Mammary epithelial cell (primary cell): Measurements from ENCODE around the gene FHDC1.

Source experiments
- EZH2 ChIP-seq: IDR thresholded peaks from 2 replicates; pipeline ENCODE4 v1.6.1; 2012; ENCODE audit warnings: low read length, inconsistent platforms, borderline replicate concordance
- TF ChIP-seq, protein P1 (sequence below), 2 donors: IDR thresholded peaks in 1 of 2; conservative IDR thresholded peaks in 1 of 2; 2 replicates each; pipeline ENCODE4 v1.5.1; 2011 to 2012; ENCODE audit warnings: inconsistent platforms in 2 of 2, low read length in 2 of 2, mild to moderate bottlenecking in 2 of 2, control low read depth in 1 of 2, low read depth in 1 of 2; ENCODE audit not compliant: insufficient read depth in 1 of 2; ENCODE audit errors: extremely low read depth in 1 of 2

DNA sequence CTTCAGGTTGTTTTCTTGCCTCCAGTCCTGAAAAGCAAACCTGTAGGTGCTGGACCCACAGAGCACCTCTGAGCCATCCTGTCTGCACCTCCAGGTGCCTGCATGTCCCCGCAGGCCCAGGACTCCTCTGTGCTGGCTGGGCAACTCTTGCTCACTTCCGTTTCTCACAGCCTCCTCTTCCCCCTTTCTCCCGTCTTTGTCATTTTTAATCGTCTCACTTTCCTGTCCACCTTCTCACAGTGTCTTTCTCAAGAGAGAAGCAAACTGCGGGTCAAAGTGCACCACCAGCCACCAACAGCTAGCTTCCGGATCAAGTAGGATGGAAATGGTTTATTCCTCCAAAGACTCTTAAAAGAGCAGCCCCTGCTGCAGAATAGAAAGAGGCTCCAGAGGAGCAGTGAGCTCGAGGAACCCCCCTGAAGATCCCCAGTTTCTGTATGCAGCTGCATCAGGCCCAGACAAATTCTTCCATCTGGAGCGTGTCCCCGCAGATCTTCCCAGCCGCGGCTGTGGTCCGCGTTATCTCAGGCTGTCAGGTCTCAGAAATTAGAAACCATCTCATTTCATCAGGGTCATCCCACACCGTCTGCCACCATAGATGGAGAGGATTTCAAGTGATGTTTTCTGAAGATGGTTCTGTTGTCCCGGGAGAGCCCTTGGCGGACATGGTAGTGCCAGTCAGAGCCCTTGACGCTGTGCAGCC lies 87.7 kb downstream of the FHDC1 start:
- TF ChIP-seq, protein P1, sequence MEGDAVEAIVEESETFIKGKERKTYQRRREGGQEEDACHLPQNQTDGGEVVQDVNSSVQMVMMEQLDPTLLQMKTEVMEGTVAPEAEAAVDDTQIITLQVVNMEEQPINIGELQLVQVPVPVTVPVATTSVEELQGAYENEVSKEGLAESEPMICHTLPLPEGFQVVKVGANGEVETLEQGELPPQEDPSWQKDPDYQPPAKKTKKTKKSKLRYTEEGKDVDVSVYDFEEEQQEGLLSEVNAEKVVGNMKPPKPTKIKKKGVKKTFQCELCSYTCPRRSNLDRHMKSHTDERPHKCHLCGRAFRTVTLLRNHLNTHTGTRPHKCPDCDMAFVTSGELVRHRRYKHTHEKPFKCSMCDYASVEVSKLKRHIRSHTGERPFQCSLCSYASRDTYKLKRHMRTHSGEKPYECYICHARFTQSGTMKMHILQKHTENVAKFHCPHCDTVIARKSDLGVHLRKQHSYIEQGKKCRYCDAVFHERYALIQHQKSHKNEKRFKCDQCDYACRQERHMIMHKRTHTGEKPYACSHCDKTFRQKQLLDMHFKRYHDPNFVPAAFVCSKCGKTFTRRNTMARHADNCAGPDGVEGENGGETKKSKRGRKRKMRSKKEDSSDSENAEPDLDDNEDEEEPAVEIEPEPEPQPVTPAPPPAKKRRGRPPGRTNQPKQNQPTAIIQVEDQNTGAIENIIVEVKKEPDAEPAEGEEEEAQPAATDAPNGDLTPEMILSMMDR (conservative IDR thresholded peaks at IDR 0.05 in 1 of 2, IDR thresholded peaks at IDR 0.05 in 1 of 2; ENCODE audit: extremely low read depth in 1 of 2, insufficient read depth in 1 of 2, low read depth in 1 of 2, low read length in 2 of 2), result no peak
- TF ChIP-seq EZH2, result no peak
